ENCODE results near the gene CLEC4G.

The CLEC4G gene

GRCh38 chr19:7679771-7680605 is 51.9 kb downstream of the CLEC4G start:
- TF ChIP-seq CTCF (IDR thresholded peaks at IDR 0.05; ENCODE audit: low read depth, low read length), result no peak
- no peak for TF ChIP-seq EZH2phosphoT487 (IDR thresholded peaks at IDR 0.05; ENCODE audit: low read depth)
- Histone ChIP-seq H3K4me2 (ENCODE audit: low read length) (peak overlapping the region; percentile 90), H3K4me1 (ENCODE audit: low read length) (peaks cover 25% of the 10 kb centered on the region), H3K4me3 (ENCODE audit: low read length) (peak overlapping the region; percentile 90), H3K36me3 (replicated peaks; ENCODE audit: low read depth, low read length) (peaks cover 13% of the 10 kb centered on the region), H2AFZ (ENCODE audit: low read depth, low read length) (peak overlapping the region; percentile 95), H3K79me2 (ENCODE audit: low read length) (peaks cover 15% of the 10 kb centered on the region), H3K9me3 (ENCODE audit: insufficient read depth, low read length) (no peaks in the 10 kb centered on the region), H3K27me3 (ENCODE audit: low read depth, low read length) (peaks cover 32% of the 10 kb centered on the region), H3K27ac (ENCODE audit: low read length) (no peak overlapping the region), H3K9ac (ENCODE audit: low read length) (peak overlapping the region; percentile 43; the same call in 1 of the 2 replicates), H4K20me1 (ENCODE audit: insufficient read depth, low read length) (no peaks in the 10 kb centered on the region)

GRCh38 chr19:7678971-7679751 is 52.7 kb downstream of the CLEC4G start:
- Histone ChIP-seq H4K20me1 (ENCODE audit: insufficient read depth, low read length) (no peaks in the 10 kb centered on the region), H2AFZ (ENCODE audit: low read depth, low read length) (peak overlapping the region; percentile 20; the same call in 1 of the 2 replicates), H3K36me3 (replicated peaks; ENCODE audit: low read depth, low read length) (peaks cover 13% of the 10 kb centered on the region), H3K9me3 (ENCODE audit: insufficient read depth, low read length) (no peaks in the 10 kb centered on the region), H3K27me3 (ENCODE audit: low read depth, low read length) (peaks cover 36% of the 10 kb centered on the region), H3K4me1 (ENCODE audit: low read length) (peaks cover 25% of the 10 kb centered on the region), H3K4me3 (ENCODE audit: low read length) (peak overlapping the region; percentile 90), H3K4me2 (ENCODE audit: low read length) (peak overlapping the region; percentile 90), H3K27ac (ENCODE audit: low read length) (no peak overlapping the region), H3K9ac (ENCODE audit: low read length) (no peak overlapping the region), H3K79me2 (ENCODE audit: low read length) (peaks cover 15% of the 10 kb centered on the region)
- no peak for TF ChIP-seq EZH2phosphoT487 (IDR thresholded peaks at IDR 0.05; ENCODE audit: low read depth)
- peak; percentile 95 for TF ChIP-seq CTCF (IDR thresholded peaks at IDR 0.05; ENCODE audit: low read depth, low read length)

Data from OCI-LY3 (cell line).